ENCODE data around the gene TRAPPC6A. TPM values are rescaled to one million over a fixed set of nuclear protein-coding genes. Genes with fewer than 3 reads are reported as not detected.

TRAPPC6A gene
- total and polyA plus RNA-seq, 2 of the 13 experiments (the other 11 are each of a cell fraction or from before 2014, with no cell fraction given): 6.5 to 21.0 TPM

- TF ChIP-seq ZNF318 (CRISPR knock-in tag; IDR thresholded peaks at IDR 0.05) (no peak), AHR (CRISPR knock-in tag; IDR thresholded peaks at IDR 0.05) (no peak), ZNF605 (CRISPR knock-in tag; IDR thresholded peaks at IDR 0.05) (no peak), ZNF740 (CRISPR knock-in tag; IDR thresholded peaks at IDR 0.05) (no peak), MXI1 (IDR thresholded peaks at IDR 0.05; ENCODE audit: borderline replicate concordance, low read depth, low read length) (no peak; the same call in 2 of the 3 replicates), SIX1 (CRISPR knock-in tag; IDR thresholded peaks at IDR 0.05; ENCODE audit: borderline replicate concordance) (no peak), NONO (IDR thresholded peaks at IDR 0.05) (no peak), NONO (CRISPR knock-in tag; conservative IDR thresholded peaks at IDR 0.05) (no peak), GABPA (IDR thresholded peaks at IDR 0.05; ENCODE audit: low read depth, low read length) (no peak), GABPA (CRISPR knock-in tag; IDR thresholded peaks at IDR 0.05; ENCODE audit: low read depth) (peak; percentile 49), NFIC (IDR thresholded peaks at IDR 0.05; ENCODE audit: low read length) (no peak), NR2F6 (IDR thresholded peaks at IDR 0.05) (no peak), NR2F6 (CRISPR knock-in tag; IDR thresholded peaks at IDR 0.05) (peak; percentile 63; the same call in 1 of the 2 replicates), RXRB (CRISPR knock-in tag; IDR thresholded peaks at IDR 0.05; ENCODE audit: borderline replicate concordance) (peak; percentile 67), FOXJ3 (CRISPR knock-in tag; IDR thresholded peaks at IDR 0.05; ENCODE audit: borderline replicate concordance) (no peak), MED1 (CRISPR knock-in tag; IDR thresholded peaks at IDR 0.05) (peak; percentile 35; the same call in 1 of the 2 replicates), NFE2L2 (IDR thresholded peaks at IDR 0.05; ENCODE audit: low read length) (no peak), ZFP1 (CRISPR knock-in tag; IDR thresholded peaks at IDR 0.05) (no peak), ZNF101 (CRISPR knock-in tag; IDR thresholded peaks at IDR 0.05; ENCODE audit: borderline replicate concordance, low read depth) (no peak), ZNF552 (CRISPR knock-in tag; IDR thresholded peaks at IDR 0.05; ENCODE audit: borderline replicate concordance) (no peak), DZIP1 (CRISPR knock-in tag; IDR thresholded peaks at IDR 0.05) (no peak)
- TF ChIP-seq, protein P1, sequence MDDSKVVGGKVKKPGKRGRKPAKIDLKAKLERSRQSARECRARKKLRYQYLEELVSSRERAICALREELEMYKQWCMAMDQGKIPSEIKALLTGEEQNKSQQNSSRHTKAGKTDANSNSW (CRISPR knock-in tag; IDR thresholded peaks at IDR 0.05; ENCODE audit: borderline replicate concordance): no peak
Measured at GRCh38 chr19:45168767-45169351, 9.2 kb downstream of the TRAPPC6A start (continued).

Data from HepG2 (cell line).